Hepatocyte (in vitro differentiated cells): ENCODE measurements around the gene USP12. TPM values are rescaled to one million over a fixed set of nuclear protein-coding genes. Genes with fewer than 3 reads are reported as not detected.
"Not testable (repeated sequence)": the region's sequence is repeated elsewhere in the genome, so short reads cannot be mapped to it uniquely, and the experiment has no call there.

Experiments
- DNase-seq: peaks from one replicate; pipeline ENCODE4 v3.0.0-alpha.2; 2016; ENCODE audit warnings: low spot score
- H2AFZ ChIP-seq: fragments of 200-600 bp; sonication (generic); 2 replicates; pipeline ENCODE4 v1.6.0; 2016; ENCODE audit warnings: antibody characterized with exemption, mild to moderate bottlenecking
- H3K27ac ChIP-seq: fragments of 200-600 bp; sonication (generic); 2 replicates; pipeline ENCODE4 v1.5.1; 2016; ENCODE audit warnings: mild to moderate bottlenecking
- H3K27me3 ChIP-seq: fragments of 200-600 bp; sonication (generic); 2 replicates; pipeline ENCODE4 v1.6.1; 2016
- H3K36me3 ChIP-seq: fragments of 200-600 bp; sonication (generic); replicated peaks from 2 replicates; pipeline ENCODE4 v1.5.1; 2016; ENCODE audit warnings: low read depth; ENCODE audit not compliant: insufficient read depth
- H3K4me1 ChIP-seq: fragments of 200-600 bp; sonication (generic); 2 replicates; pipeline ENCODE4 v1.5.1; 2016; ENCODE audit warnings: mild to moderate bottlenecking, moderate library complexity; ENCODE audit not compliant: insufficient read depth
- H3K4me2 ChIP-seq: fragments of 200-600 bp; sonication (generic); 2 replicates; pipeline ENCODE4 v1.6.0; 2016
- H3K4me3 ChIP-seq: fragments of 200-600 bp; sonication (generic); 2 replicates; pipeline ENCODE4 v1.5.1; 2016; ENCODE audit warnings: mild to moderate bottlenecking
- H3K79me2 ChIP-seq: fragments of 200-600 bp; sonication (generic); 2 replicates; pipeline ENCODE4 v1.6.0; 2017; ENCODE audit warnings: mild to moderate bottlenecking
- H3K9me2 ChIP-seq: fragments of 200-600 bp; sonication (generic); replicated peaks from 2 replicates; pipeline ENCODE4 v1.6.0; 2017; ENCODE audit warnings: mild to moderate bottlenecking; ENCODE audit not compliant: insufficient read depth
- H3K9me3 ChIP-seq: fragments of 200-600 bp; sonication (generic); 2 replicates; pipeline ENCODE4 v1.5.1; 2016; ENCODE audit warnings: low read depth, mild to moderate bottlenecking
- H4K20me1 ChIP-seq: fragments of 200-600 bp; sonication (generic); 2 replicates; pipeline ENCODE4 v1.6.0; 2016; ENCODE audit warnings: mild to moderate bottlenecking; ENCODE audit not compliant: insufficient read depth, poor library complexity, severe bottlenecking
- CTCF ChIP-seq: fragments of 200-600 bp; sonication (generic); IDR thresholded peaks from 2 replicates; pipeline ENCODE4 v1.5.1; 2016; ENCODE audit warnings: antibody characterized with exemption, mild to moderate bottlenecking; ENCODE audit not compliant: poor library complexity
- EZH2 ChIP-seq: fragments of 200-600 bp; sonication (generic); IDR thresholded peaks from 2 replicates; pipeline ENCODE4 v1.6.1; 2016; ENCODE audit warnings: antibody characterized with exemption, mild to moderate bottlenecking, borderline replicate concordance
- EZH2phosphoT487 ChIP-seq: fragments of 200-600 bp; sonication (generic); IDR thresholded peaks from one replicate; pipeline ENCODE4 v1.6.1; 2018; ENCODE audit warnings: antibody characterized with exemption, mild to moderate bottlenecking, low read depth, moderate library complexity; ENCODE audit not compliant: unreplicated experiment, severe bottlenecking
- WGBS: methylation state at CpG from one replicate; pipeline ENCODE4 v1.1.6; 2016; ENCODE audit warnings: low lambda C conversion rate; ENCODE audit errors: missing lambda C conversion rate; 5-methylcytosine and 5-hydroxymethylcytosine counted together
- polyA plus RNA-seq: library from polyadenylated mRNA; unstranded; fragments of >200 nt; fragmentation: Nextera tagmentation; extraction: Ambion mirVana; gene quantifications from 2 replicates; pipeline ENCODE4 v1.2.1, GENCODE V29; 2016
- total RNA-seq: library from RNA; depleted of rRNA; stranded (reverse); fragments of >200 nt; gene quantifications from 2 replicates; pipeline ENCODE4 v1.2.3, GENCODE V29; 2014

Gene USP12
- total and polyA plus RNA-seq, 2 experiments from 2014 or later = 17.5 to 26.4 TPM

GRCh38 chr13:27193496-27193895 lies 21.9 kb upstream of the USP12 start:
- Histone ChIP-seq H3K79me2 (no peaks in the 10 kb centered on the region), H3K4me2 (no peak overlapping the region), H3K9me3 (no peaks in the 10 kb centered on the region), H3K27ac (no peak overlapping the region), H3K4me1 (no peaks in the 10 kb centered on the region), H4K20me1 (no peaks in the 10 kb centered on the region), H3K27me3 (no peaks in the 10 kb centered on the region), H3K36me3 (no peaks in the 10 kb centered on the region), H3K4me3 (no peak overlapping the region), H3K9me2 (no peaks in the 10 kb centered on the region), H2AFZ (no peak overlapping the region)
- 95% methylated on average over 10 of the region's 10 CpGs for WGBS
- TF ChIP-seq CTCF (no peak), EZH2phosphoT487 (no peak), EZH2 (no peak)
- no peak for DNase-seq

- H3K36me3 ChIP-seq = no peaks in the 10 kb centered on the region
- H3K79me2 ChIP-seq = no peaks in the 10 kb centered on the region
- no peaks in the 10 kb centered on the region for H3K9me3 ChIP-seq
- H2AFZ ChIP-seq = no peak overlapping the region
- no peaks in the 10 kb centered on the region for H4K20me1 ChIP-seq
- no peaks in the 10 kb centered on the region for H3K4me1 ChIP-seq
- TF ChIP-seq CTCF (no peak), EZH2phosphoT487 (no peak), EZH2 (no peak)
- 92% methylated on average over 1 of the region's 1 CpG for WGBS
- H3K9me2 ChIP-seq = no peaks in the 10 kb centered on the region
- H3K27me3 ChIP-seq = no peaks in the 10 kb centered on the region
- no peak overlapping the region for H3K4me2 ChIP-seq
- DNase-seq = no peak
- H3K4me3 ChIP-seq = no peak overlapping the region
- no peak overlapping the region for H3K27ac ChIP-seq
Observed at GRCh38 chr13:27192973-27193372, 21.4 kb upstream of the USP12 start.

- not testable (repeated sequence) for H3K36me3 ChIP-seq, H3K9me3 ChIP-seq, DNase-seq, H3K4me2 ChIP-seq, H3K4me3 ChIP-seq, H4K20me1 ChIP-seq, H3K27ac ChIP-seq, H2AFZ ChIP-seq, H3K9me2 ChIP-seq, H3K79me2 ChIP-seq, H3K27me3 ChIP-seq, H3K4me1 ChIP-seq
- 79% methylated on average over 1 of the region's 1 CpG for WGBS
Observed at GRCh38 chr13:27192367-27192766, 20.8 kb upstream of the USP12 start.

GRCh38 chr13:27189192-27189591 lies 17.6 kb upstream of the USP12 start:
- H3K4me2 ChIP-seq = no peak overlapping the region

More at GRCh38 chr13:27189192-27189591, 17.6 kb upstream of the USP12 start:
- Histone ChIP-seq H2AFZ (no peak overlapping the region), H3K36me3 (no peaks in the 10 kb centered on the region), H4K20me1 (no peaks in the 10 kb centered on the region), H3K9me3 (no peaks in the 10 kb centered on the region), H3K27me3 (no peaks in the 10 kb centered on the region), H3K9me2 (no peaks in the 10 kb centered on the region), H3K4me3 (no peak overlapping the region), H3K27ac (no peak overlapping the region), H3K79me2 (no peaks in the 10 kb centered on the region), H3K4me1 (no peaks in the 10 kb centered on the region)
- DNase-seq = no peak
- TF ChIP-seq EZH2 (no peak), EZH2phosphoT487 (no peak), CTCF (no peak)
